Stimulated activated CD8-positive, alpha-beta memory T cell treated with anti-CD3 and anti-CD28 coated beads, Interleukin-4, amount 100 ng/mL, for 48 hours (primary cell): ENCODE measurements around the gene HOXA7.

ENCODE experiments used
- DNase-seq: peaks from one replicate; pipeline ENCODE4 v3.0.0-alpha.2; 2020

The HOXA7 gene

DNA sequence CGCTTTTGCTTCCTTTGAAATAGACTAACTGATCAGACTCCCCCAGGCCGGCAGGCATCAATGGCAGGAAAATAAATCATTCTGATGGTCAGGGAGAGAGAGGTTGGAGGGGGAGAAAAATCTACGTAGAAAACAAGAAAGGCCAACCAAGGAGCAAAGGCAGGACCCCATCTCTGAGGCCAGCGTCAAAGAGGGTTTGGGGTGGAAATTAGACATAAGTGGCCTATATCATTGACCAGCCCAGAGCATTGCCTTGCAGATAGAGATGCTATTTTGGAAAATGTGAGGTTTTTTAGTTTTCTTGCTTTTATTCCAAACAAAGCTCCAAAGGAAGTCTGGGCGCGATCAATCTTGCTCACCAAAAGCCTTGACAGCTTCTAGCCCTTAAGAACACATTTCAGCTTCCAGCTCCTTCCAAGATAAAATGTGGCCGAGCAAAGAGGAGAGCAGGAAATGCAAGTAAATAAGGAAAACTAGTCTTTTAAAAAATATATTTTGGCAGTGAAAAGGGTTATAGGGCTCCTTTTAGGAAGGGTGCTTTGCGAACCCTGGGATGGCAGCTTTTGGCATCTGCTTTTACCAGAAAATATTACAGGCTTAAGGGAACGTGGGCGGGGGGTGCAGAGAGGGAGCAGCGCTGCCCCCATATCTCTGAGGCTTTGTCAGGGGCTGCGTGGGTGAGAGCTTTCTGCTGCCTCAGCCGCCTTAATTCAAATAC lies 52.0 kb downstream of the HOXA7 start:
- no peak for DNase-seq
